ENCODE data around the gene CS. TPM values are rescaled to one million over a fixed set of nuclear protein-coding genes. Genes with fewer than 3 reads are reported as not detected.
"Not testable (repeated sequence)": the region's sequence is repeated elsewhere in the genome, so short reads cannot be mapped to it uniquely, and the experiment has no call there.

CS gene
- total RNA-seq, 3 donors from 2014 or later (not counting 1 experiment from before 2014, with no cell fraction given) = 185 to 190 (median 188) TPM

DNA sequence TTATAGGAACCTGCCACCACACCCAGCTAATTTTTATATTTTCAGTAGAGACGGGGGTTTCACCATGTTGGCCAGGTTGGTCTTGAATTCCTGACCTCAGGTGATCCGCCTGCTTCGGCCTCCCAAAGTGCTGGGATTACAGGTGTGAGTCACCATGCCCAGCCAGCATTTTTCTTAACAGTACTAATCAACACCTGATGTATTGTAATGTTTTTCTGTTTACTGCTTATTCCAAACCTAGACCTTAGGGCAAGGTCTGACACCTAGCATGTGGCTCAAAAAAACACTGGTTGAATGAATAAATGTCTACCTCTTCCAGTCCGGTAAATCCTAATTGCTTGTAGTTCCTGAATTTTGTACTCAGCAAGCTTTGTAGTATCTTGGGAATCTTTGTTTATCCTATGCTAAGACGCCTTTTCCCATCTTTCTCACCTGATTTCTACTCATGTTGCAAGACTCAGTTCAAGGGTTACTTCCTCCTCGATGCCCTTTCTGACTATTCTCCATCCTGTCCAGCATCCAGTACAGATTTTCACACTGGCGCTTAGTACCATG is 30.9 kb upstream of the CS start:
- Histone ChIP-seq H3K4me3 (ENCODE audit: low read length) (no peak overlapping the region), H3K27me3 (ENCODE audit: control insufficient read depth, insufficient read depth, low read length) (no peaks in the 10 kb centered on the region), H3K4me1 (ENCODE audit: control insufficient read depth, insufficient read depth, low read length) (peaks cover 21% of the 10 kb centered on the region), H3K27ac (ENCODE audit: low read length) (no peak overlapping the region), H3K36me3 (ENCODE audit: control insufficient read depth, insufficient read depth, low read length) (peaks cover 22% of the 10 kb centered on the region), H3K9me3 (ENCODE audit: control insufficient read depth, insufficient read depth, low read length) (no peaks in the 10 kb centered on the region)
- intact Hi-C loops (cut with micrococcal nuclease) = loop anchor here (5.0 kb wide), 1 partner anchor 136 kb away; the partner anchor contains the start of gene SPRYD4
- ATAC-seq (no peak), DNase-seq (no peak)
- no peaks in the 10 kb centered on the region for H3K9me3 Mint-ChIP-seq
- H3K36me3 Mint-ChIP-seq = peaks cover 11% of the 10 kb centered on the region
- TF ChIP-seq, protein P1, sequence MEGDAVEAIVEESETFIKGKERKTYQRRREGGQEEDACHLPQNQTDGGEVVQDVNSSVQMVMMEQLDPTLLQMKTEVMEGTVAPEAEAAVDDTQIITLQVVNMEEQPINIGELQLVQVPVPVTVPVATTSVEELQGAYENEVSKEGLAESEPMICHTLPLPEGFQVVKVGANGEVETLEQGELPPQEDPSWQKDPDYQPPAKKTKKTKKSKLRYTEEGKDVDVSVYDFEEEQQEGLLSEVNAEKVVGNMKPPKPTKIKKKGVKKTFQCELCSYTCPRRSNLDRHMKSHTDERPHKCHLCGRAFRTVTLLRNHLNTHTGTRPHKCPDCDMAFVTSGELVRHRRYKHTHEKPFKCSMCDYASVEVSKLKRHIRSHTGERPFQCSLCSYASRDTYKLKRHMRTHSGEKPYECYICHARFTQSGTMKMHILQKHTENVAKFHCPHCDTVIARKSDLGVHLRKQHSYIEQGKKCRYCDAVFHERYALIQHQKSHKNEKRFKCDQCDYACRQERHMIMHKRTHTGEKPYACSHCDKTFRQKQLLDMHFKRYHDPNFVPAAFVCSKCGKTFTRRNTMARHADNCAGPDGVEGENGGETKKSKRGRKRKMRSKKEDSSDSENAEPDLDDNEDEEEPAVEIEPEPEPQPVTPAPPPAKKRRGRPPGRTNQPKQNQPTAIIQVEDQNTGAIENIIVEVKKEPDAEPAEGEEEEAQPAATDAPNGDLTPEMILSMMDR (IDR thresholded peaks at IDR 0.05) = no peak
- peak overlapping the region; percentile 99 for H3K27ac Mint-ChIP-seq
- no peak overlapping the region for H3K4me3 Mint-ChIP-seq
- peaks cover 19 to 27% of the 10 kb centered on the region in 2 donors for H3K4me1 Mint-ChIP-seq
- H3K27me3 Mint-ChIP-seq (ENCODE audit: low read depth in 2 of 2) = no peaks in the 10 kb centered on the region
- WGBS (ENCODE audit: insufficient coverage) = 99% methylated on average over 5 of the region's 7 CpGs

DNA sequence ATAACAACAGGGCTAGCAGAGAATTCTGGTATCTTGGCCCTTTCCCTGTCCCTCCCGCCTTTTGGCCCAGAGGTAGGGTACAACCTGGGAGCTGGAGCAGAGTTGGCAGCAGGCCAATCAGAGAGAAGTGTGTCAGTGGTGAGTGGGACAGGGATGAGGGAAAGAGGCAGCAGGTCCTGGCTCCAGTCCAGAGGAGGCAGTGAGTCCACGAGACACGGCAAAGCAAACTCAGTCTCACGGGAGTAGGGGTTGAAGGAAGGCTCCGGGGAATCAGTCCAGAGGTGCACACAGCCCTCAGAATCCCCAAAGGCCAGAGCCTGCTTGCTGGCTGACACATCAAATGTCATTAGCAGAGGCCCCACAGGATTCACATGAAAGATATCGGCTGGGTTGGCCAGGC is 26.4 kb upstream of the CS start:
- H3K36me3 Mint-ChIP-seq = peaks cover 26% of the 10 kb centered on the region
- no peak for ATAC-seq
- Histone ChIP-seq H3K36me3 (ENCODE audit: control insufficient read depth, insufficient read depth, low read length) (peaks cover 59% of the 10 kb centered on the region), H3K27me3 (ENCODE audit: control insufficient read depth, insufficient read depth, low read length) (no peaks in the 10 kb centered on the region), H3K27ac (ENCODE audit: low read length) (no peak overlapping the region), H3K4me1 (ENCODE audit: control insufficient read depth, insufficient read depth, low read length) (no peaks in the 10 kb centered on the region), H3K9me3 (ENCODE audit: control insufficient read depth, insufficient read depth, low read length) (no peaks in the 10 kb centered on the region), H3K4me3 (ENCODE audit: low read length) (no peak overlapping the region)
- H3K4me1 Mint-ChIP-seq = peaks cover 0 to 5% of the 10 kb centered on the region in 2 donors
- intact Hi-C loops (cut with micrococcal nuclease) = no loop called here
- WGBS (ENCODE audit: insufficient coverage) = 89% methylated on average over 6 of the region's 6 CpGs
- no peaks in the 10 kb centered on the region for H3K9me3 Mint-ChIP-seq
- no peak overlapping the region for H3K4me3 Mint-ChIP-seq
- no peak for DNase-seq
- TF ChIP-seq, protein P1 (IDR thresholded peaks at IDR 0.05) = no peak
- H3K27ac Mint-ChIP-seq = no peak overlapping the region
- H3K27me3 Mint-ChIP-seq (ENCODE audit: low read depth in 2 of 2) = no peaks in the 10 kb centered on the region

DNA sequence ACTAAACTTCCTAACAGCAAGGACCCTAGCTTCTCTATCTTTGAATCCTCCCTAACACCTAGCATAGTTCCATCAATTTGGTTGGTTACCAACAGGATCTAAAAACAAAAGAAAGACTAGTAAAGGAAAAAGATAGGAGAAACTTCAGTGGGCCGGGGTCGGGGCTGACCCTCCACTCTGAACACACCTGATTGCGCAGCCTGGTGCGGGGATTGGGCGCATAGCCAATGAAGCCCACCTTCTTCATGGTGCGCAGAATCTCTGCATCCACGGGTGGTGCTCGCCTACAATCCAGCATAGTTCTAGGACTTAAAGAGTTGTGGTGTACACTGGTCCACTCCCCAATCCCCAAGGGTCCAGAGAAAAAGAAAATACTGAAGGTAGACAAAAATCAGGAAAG is 26.0 kb upstream of the CS start:
- Histone ChIP-seq H3K36me3 (ENCODE audit: control insufficient read depth, insufficient read depth, low read length) (peaks cover 59% of the 10 kb centered on the region), H3K9me3 (ENCODE audit: control insufficient read depth, insufficient read depth, low read length) (no peaks in the 10 kb centered on the region), H3K27me3 (ENCODE audit: control insufficient read depth, insufficient read depth, low read length) (no peaks in the 10 kb centered on the region), H3K27ac (ENCODE audit: low read length) (no peak overlapping the region), H3K4me3 (ENCODE audit: low read length) (no peak overlapping the region), H3K4me1 (ENCODE audit: control insufficient read depth, insufficient read depth, low read length) (no peaks in the 10 kb centered on the region)
- Mint-ChIP-seq H3K27me3 (ENCODE audit: low read depth in 2 of 2) (no peaks in the 10 kb centered on the region), H3K4me3 (no peak overlapping the region), H3K4me1 (peaks cover 0 to 1% of the 10 kb centered on the region in 2 donors), H3K36me3 (peaks cover 26% of the 10 kb centered on the region), H3K27ac (no peak overlapping the region), H3K9me3 (no peaks in the 10 kb centered on the region)
- no peak for DNase-seq
- TF ChIP-seq, protein P1 (IDR thresholded peaks at IDR 0.05) = no peak
- intact Hi-C loops (cut with micrococcal nuclease) = no loop called here
- over 99% methylated on average over 8 of the region's 8 CpGs for WGBS (ENCODE audit: insufficient coverage)
- no peak for ATAC-seq

DNA sequence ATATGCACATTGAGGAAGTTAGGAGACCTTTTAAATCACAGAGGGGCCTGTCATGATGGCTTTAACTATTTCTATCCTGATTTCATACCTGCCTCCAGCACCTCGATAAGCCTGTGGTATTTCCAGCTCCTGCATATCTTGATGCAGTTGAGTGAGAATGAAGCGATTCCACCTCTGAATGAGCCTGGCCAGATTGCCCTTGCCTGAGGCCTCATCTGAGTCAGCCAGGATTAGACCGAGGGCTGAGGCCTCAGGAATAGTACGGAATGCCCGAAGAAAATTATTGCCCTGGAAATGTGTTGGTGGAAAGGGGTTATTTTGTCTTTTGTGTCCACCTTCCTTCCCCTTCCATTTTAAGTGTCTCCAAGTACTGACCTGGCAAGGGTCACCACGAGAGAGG is 24.1 kb upstream of the CS start:
- Histone ChIP-seq H3K4me3 (ENCODE audit: low read length) (no peak overlapping the region), H3K36me3 (ENCODE audit: control insufficient read depth, insufficient read depth, low read length) (peaks cover 65% of the 10 kb centered on the region), H3K9me3 (ENCODE audit: control insufficient read depth, insufficient read depth, low read length) (no peaks in the 10 kb centered on the region), H3K4me1 (ENCODE audit: control insufficient read depth, insufficient read depth, low read length) (no peaks in the 10 kb centered on the region), H3K27ac (ENCODE audit: low read length) (no peak overlapping the region), H3K27me3 (ENCODE audit: control insufficient read depth, insufficient read depth, low read length) (no peaks in the 10 kb centered on the region)
- no peak for ATAC-seq
- TF ChIP-seq, protein P1 (IDR thresholded peaks at IDR 0.05) = no peak
- Mint-ChIP-seq H3K36me3 (peaks cover 26% of the 10 kb centered on the region), H3K27ac (peak overlapping the region in 1 of 2 donors; percentile 2), H3K4me1 (no peaks in the 10 kb centered on the region), H3K4me3 (no peak overlapping the region), H3K27me3 (ENCODE audit: low read depth in 2 of 2) (no peaks in the 10 kb centered on the region), H3K9me3 (no peaks in the 10 kb centered on the region)
- WGBS (ENCODE audit: insufficient coverage) = 94% methylated on average over 4 of the region's 6 CpGs
- no peak for DNase-seq
- intact Hi-C loops (cut with micrococcal nuclease) = no loop called here

DNA sequence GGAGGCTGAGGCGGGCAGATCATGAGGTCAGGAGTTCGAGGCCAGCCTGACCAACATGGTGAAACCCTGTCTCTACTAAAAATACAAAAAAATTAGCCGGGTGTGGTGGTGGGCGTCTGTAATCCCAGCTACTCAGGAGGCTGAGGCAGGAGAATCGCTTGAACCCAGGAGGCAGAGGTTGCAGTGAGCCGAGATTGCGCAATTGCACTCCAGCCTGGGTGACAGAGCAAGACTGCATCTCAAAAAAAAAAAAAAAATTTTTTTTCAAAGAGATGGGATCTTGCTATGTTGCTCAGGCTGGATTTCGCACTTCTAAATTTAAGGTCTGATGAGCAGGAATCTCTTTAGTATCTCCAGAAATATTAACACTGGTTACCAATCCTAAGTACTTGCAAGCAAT is 21.5 kb upstream of the CS start:
- H3K27ac ChIP-seq (ENCODE audit: low read length); H3K27ac Mint-ChIP-seq; H3K4me1 ChIP-seq (ENCODE audit: control insufficient read depth, insufficient read depth, low read length); DNase-seq; H3K27me3 Mint-ChIP-seq (ENCODE audit: low read depth in 2 of 2); H3K4me3 ChIP-seq (ENCODE audit: low read length); H3K27me3 ChIP-seq (ENCODE audit: control insufficient read depth, insufficient read depth, low read length); H3K9me3 Mint-ChIP-seq; intact Hi-C loops (cut with micrococcal nuclease); H3K4me1 Mint-ChIP-seq; H3K4me3 Mint-ChIP-seq; H3K9me3 ChIP-seq (ENCODE audit: control insufficient read depth, insufficient read depth, low read length); ATAC-seq: not testable (repeated sequence)
- peaks cover 16% of the 10 kb centered on the region for H3K36me3 Mint-ChIP-seq
- H3K36me3 ChIP-seq (ENCODE audit: control insufficient read depth, insufficient read depth, low read length) = peaks cover 53% of the 10 kb centered on the region
- WGBS (ENCODE audit: insufficient coverage) = 100% methylated on average over 6 of the region's 8 CpGs

Data from natural killer cell (primary cell).